Measurements from ENCODE around the gene SLC35D2. TPM values are rescaled to one million over a fixed set of nuclear protein-coding genes. Genes with fewer than 3 reads are reported as not detected.
A peak's percentile ranks its signal among the peaks of the same experiment; 100 is the strongest.

The SLC35D2 gene
- total RNA-seq = 32.4 TPM
- long read RNA-seq, transcript SLC35D2-201 (12 exons, 1,626 nt) = major isoform, 20 of 38 reads
- long read RNA-seq, partial matches to known transcripts = 3 of 38 reads
- long read RNA-seq, other reads (novel, unspliced or antisense) = 14 of 38 reads

- TF ChIP-seq CTCF (IDR thresholded peaks at IDR 0.05) = no peak
- DNase-seq = peak; percentile 73
- peak; percentile 95 to 97 for ATAC-seq
- Histone ChIP-seq H3K4me3 (peak within 1 kb of the TSS; percentile 78), H3K4me1 (peaks cover 18% of the 10 kb centered on the region), H3K27ac (peak within 1 kb of the TSS; percentile 83), H3K36me3 (no peaks in the 10 kb centered on the region), H3K27me3 (ENCODE audit: low read depth) (no peaks in the 10 kb centered on the region), H3K9me3 (no peaks in the 10 kb centered on the region)
- intact Hi-C loops (cut with DNase I) = no loop called here
These were observed at the start of gene SLC35D2 for GRCh38 chr9:96383165-96383942. TSS of gene SLC35D2 (minus strand) at chr9:96383711. CDS start at chr9:96383634, 77 bp downstream.

- ATAC-seq (no peak), DNase-seq (no peak)
- Histone ChIP-seq H3K4me1 (peaks cover 4% of the 10 kb centered on the region), H3K9me3 (peaks cover 3% of the 10 kb centered on the region), H3K36me3 (no peaks in the 10 kb centered on the region), H3K27ac (no peak overlapping the region), H3K4me3 (no peak overlapping the region), H3K27me3 (ENCODE audit: low read depth) (no peaks in the 10 kb centered on the region)
- intact Hi-C loops (cut with DNase I) = no loop called here
- TF ChIP-seq CTCF (IDR thresholded peaks at IDR 0.05) = no peak
These were observed 46.9 kb upstream of the SLC35D2 start for GRCh38 chr9:96430377-96430776.

- no peak for TF ChIP-seq CTCF (IDR thresholded peaks at IDR 0.05)
- DNase-seq (no peak), ATAC-seq (no peak)
- intact Hi-C loops (cut with DNase I) = no loop called here
- Histone ChIP-seq H3K36me3 (no peaks in the 10 kb centered on the region), H3K27ac (no peak overlapping the region), H3K4me3 (no peak overlapping the region), H3K9me3 (no peaks in the 10 kb centered on the region), H3K4me1 (peaks cover 6% of the 10 kb centered on the region), H3K27me3 (ENCODE audit: low read depth) (no peaks in the 10 kb centered on the region)
These were observed 46.2 kb upstream of the SLC35D2 start for GRCh38 chr9:96429732-96430131.

GRCh38 chr9:96425500-96426169 is 42.1 kb upstream of the SLC35D2 start:
- Histone ChIP-seq H3K27me3 (ENCODE audit: low read depth) (no peaks in the 10 kb centered on the region), H3K27ac (no peak overlapping the region), H3K9me3 (no peaks in the 10 kb centered on the region), H3K4me3 (no peak overlapping the region), H3K4me1 (peaks cover 15% of the 10 kb centered on the region), H3K36me3 (no peaks in the 10 kb centered on the region)
- TF ChIP-seq CTCF (IDR thresholded peaks at IDR 0.05) = no peak
- intact Hi-C loops (cut with DNase I) = no loop called here
- ATAC-seq = peak; percentile 64 to 76
- no peak for DNase-seq

GRCh38 chr9:96423985-96424336 is 40.5 kb upstream of the SLC35D2 start:
- no peaks in the 10 kb centered on the region for H3K36me3 ChIP-seq
- TF ChIP-seq CTCF (IDR thresholded peaks at IDR 0.05) = no peak
- peaks cover 25% of the 10 kb centered on the region for H3K4me1 ChIP-seq
- DNase-seq (no peak), ATAC-seq (no peak)
- H3K9me3 ChIP-seq = no peaks in the 10 kb centered on the region
- intact Hi-C loops (cut with DNase I) = no loop called here
- no peaks in the 10 kb centered on the region for H3K27me3 ChIP-seq (ENCODE audit: low read depth)
- no peak overlapping the region for H3K27ac ChIP-seq
- no peak overlapping the region for H3K4me3 ChIP-seq

Data from lower lobe of right lung (tissue), 2 donors.